GM12874 (cell line): ENCODE measurements around the gene SUCO.

Experiments
- CTCF ChIP-seq: IDR thresholded peaks from 2 replicates; pipeline ENCODE4 v1.5.1; 2011; ENCODE audit warnings: low read depth, mild to moderate bottlenecking, control low read depth, low read length, moderate library complexity; ENCODE audit not compliant: insufficient read depth

The SUCO gene

GRCh38 chr1:172603816-172604215 is 70.9 kb downstream of the SUCO start:
- no peak for TF ChIP-seq CTCF

GRCh38 chr1:172605641-172606040 is 72.7 kb downstream of the SUCO start:
- TF ChIP-seq CTCF = no peak

- no peak for TF ChIP-seq CTCF
Measured at GRCh38 chr1:172607145-172607544, 74.2 kb downstream of the SUCO start.

- TF ChIP-seq CTCF = no peak
Measured at GRCh38 chr1:172608098-172608601, 75.2 kb downstream of the SUCO start.

GRCh38 chr1:172609528-172609927 is 76.6 kb downstream of the SUCO start:
- TF ChIP-seq CTCF = peak; percentile 8; the same call in 1 of the 2 replicates

GRCh38 chr1:172612478-172612877 is 79.5 kb downstream of the SUCO start:
- no peak for TF ChIP-seq CTCF

GRCh38 chr1:172613294-172613693 is 80.3 kb downstream of the SUCO start:
- TF ChIP-seq CTCF = no peak
